ENCODE results near the gene DRGX.

DRGX gene

DNA sequence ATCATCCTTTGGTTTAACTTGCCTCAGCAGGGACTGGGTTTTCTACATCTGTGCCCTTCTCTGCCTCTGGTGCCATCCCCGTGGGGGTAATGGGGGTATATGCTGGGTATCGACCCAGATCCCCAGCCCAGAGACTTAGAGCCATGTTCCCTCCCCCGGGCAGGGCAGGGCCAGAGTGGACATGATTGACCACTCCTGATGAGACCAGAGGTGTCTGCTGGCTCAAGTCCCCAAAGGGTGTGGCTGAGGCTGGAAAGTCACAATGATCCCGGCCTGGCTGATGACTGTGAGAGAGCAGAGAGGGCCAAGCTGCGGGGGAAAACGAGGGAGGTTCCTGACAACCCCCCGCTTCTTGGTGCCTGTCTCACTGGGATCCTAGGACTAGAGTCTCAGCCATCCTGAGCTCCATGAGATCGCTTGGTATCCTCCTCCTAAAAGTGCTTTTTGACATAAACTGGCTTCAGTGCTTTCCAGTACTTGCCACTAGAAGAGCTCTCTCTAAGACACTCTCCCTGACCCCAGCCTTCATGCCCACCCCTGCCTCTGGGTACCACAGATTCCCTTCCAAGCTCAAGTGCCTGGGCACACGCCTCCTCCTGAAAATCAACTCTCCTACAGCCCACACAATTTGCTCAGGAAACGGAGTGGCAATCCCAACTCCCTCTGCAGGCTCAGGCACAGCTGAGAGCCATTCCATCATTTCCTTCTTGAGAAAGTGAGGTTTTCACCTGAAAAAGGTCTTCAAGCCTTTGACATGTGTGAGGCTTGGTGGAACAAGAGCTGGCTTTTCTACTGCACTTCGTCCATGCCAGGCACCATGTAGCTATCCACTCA, 33.9 kb downstream of the DRGX start:
- H2AFZ ChIP-seq (ENCODE audit: low read length), result no peak overlapping the region
- no peaks in the 10 kb centered on the region for H3K9me2 ChIP-seq (replicated peaks; ENCODE audit: insufficient read depth, low read length)
- H3K27me3 ChIP-seq (replicated peaks; ENCODE audit: insufficient read depth, low read length), result no peaks in the 10 kb centered on the region
- no peaks in the 10 kb centered on the region for H3K79me2 ChIP-seq (ENCODE audit: low read length)
- no peaks in the 10 kb centered on the region for H4K20me1 ChIP-seq (ENCODE audit: insufficient read depth, low read length)
- no peak overlapping the region for H3K4me2 ChIP-seq (ENCODE audit: low read depth, low read length)
- H3K9ac ChIP-seq (ENCODE audit: low read length), result no peak overlapping the region
- H3K4me1 ChIP-seq (ENCODE audit: low read length), result no peaks in the 10 kb centered on the region
- no peak overlapping the region for H3K4me3 ChIP-seq (ENCODE audit: low read length)
- H3F3A ChIP-seq (ENCODE audit: insufficient read depth, low read length), result no peaks in the 10 kb centered on the region
- H3K9me3 ChIP-seq (replicated peaks; ENCODE audit: insufficient read depth, low read length), result no peaks in the 10 kb centered on the region
- DNase-seq, result no peak
- no peak overlapping the region for H3K27ac ChIP-seq (ENCODE audit: low read length)
- no peaks in the 10 kb centered on the region for H3K36me3 ChIP-seq (replicated peaks; ENCODE audit: insufficient read depth, low read length)
- TF ChIP-seq, protein P1, sequence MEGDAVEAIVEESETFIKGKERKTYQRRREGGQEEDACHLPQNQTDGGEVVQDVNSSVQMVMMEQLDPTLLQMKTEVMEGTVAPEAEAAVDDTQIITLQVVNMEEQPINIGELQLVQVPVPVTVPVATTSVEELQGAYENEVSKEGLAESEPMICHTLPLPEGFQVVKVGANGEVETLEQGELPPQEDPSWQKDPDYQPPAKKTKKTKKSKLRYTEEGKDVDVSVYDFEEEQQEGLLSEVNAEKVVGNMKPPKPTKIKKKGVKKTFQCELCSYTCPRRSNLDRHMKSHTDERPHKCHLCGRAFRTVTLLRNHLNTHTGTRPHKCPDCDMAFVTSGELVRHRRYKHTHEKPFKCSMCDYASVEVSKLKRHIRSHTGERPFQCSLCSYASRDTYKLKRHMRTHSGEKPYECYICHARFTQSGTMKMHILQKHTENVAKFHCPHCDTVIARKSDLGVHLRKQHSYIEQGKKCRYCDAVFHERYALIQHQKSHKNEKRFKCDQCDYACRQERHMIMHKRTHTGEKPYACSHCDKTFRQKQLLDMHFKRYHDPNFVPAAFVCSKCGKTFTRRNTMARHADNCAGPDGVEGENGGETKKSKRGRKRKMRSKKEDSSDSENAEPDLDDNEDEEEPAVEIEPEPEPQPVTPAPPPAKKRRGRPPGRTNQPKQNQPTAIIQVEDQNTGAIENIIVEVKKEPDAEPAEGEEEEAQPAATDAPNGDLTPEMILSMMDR (IDR thresholded peaks at IDR 0.05; ENCODE audit: low read length), result no peak
- no peak for TF ChIP-seq EZH2phosphoT487 (IDR thresholded peaks at IDR 0.05; ENCODE audit: low read length)
- TF ChIP-seq EZH2 (optimal IDR thresholded peaks at IDR 0.05; ENCODE audit: low read depth, low read length), result no peak

DNA sequence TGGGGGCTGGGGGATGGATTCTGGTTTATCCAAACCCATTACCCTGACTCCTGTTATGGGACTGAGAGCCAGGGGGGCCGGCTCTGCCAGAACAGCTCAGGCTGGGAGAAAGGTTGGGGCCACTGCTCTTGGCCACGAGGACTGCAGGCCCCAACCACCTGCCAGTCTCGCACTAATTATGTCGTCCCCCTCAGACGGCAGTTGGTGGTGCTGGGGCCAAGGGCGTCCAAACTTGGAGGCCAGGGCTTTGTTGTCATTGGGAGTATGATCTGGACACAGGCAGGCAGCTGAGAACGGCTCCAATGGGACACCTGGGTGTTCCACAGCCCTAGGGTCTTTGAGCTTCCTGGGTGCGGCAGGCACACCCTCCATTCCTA, 34.7 kb downstream of the DRGX start:
- H3K4me2 ChIP-seq (ENCODE audit: low read depth, low read length), result no peak overlapping the region
- H3K9me2 ChIP-seq (replicated peaks; ENCODE audit: insufficient read depth, low read length), result no peaks in the 10 kb centered on the region

DNA sequence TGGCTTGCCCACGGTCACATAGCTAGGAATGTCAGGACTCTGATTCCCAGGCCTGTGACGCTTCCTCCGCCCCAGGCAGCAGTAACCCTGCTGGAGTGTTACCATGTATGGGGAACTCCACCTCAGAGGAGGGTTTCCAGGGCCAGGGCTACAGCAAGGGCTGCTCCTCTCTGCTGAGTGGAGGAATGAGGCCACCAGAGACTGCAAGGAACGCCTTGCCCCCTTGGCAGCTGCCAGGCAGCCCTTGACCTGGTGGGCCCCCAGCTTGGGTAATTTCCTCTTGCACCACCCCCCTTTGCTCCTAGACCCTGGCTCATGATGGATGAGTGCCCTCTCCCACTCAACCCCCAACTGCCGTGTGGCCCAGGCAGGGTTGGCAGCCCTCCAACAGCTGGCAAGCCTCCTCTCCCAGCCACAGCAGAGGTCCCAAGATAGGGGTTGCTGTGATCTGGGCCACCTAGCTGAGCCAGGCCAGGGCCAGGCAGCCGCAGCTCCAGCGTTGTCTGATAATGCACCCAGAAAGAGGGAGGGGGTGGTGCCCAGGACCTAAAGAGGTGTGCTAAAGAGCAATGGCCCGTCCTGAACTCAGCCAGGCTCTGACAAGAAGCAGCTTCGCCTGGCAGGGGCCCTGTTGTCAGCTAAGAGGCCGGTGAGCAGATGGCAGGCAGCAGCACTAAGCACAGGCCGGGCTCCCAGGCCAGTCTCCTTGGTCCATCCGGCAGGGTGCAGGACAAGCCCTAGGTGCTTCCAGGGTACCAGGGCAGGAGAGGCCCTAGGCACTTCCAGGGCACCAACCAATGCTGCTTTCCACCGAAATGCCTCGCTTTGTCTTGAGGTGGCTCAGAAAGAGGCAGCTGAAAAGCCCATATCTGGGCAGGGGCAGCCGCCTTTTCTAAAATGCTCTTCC, 35.4 kb downstream of the DRGX start:
- DNase-seq, result no peak
- no peaks in the 10 kb centered on the region for H3K9me2 ChIP-seq (replicated peaks; ENCODE audit: insufficient read depth, low read length)
- no peaks in the 10 kb centered on the region for H3K9me3 ChIP-seq (replicated peaks; ENCODE audit: insufficient read depth, low read length)
- no peaks in the 10 kb centered on the region for H3K79me2 ChIP-seq (ENCODE audit: low read length)
- H3K36me3 ChIP-seq (replicated peaks; ENCODE audit: insufficient read depth, low read length), result no peaks in the 10 kb centered on the region
- no peaks in the 10 kb centered on the region for H3K27me3 ChIP-seq (replicated peaks; ENCODE audit: insufficient read depth, low read length)
- no peak overlapping the region for H3K4me2 ChIP-seq (ENCODE audit: low read depth, low read length)
- no peaks in the 10 kb centered on the region for H3F3A ChIP-seq (ENCODE audit: insufficient read depth, low read length)
- TF ChIP-seq, protein P1 (IDR thresholded peaks at IDR 0.05; ENCODE audit: low read length), result no peak
- TF ChIP-seq EZH2phosphoT487 (IDR thresholded peaks at IDR 0.05; ENCODE audit: low read length) (no peak), EZH2 (optimal IDR thresholded peaks at IDR 0.05; ENCODE audit: low read depth, low read length) (no peak)
- H3K4me3 ChIP-seq (ENCODE audit: low read length), result no peak overlapping the region
- no peaks in the 10 kb centered on the region for H4K20me1 ChIP-seq (ENCODE audit: insufficient read depth, low read length)
- H3K9ac ChIP-seq (ENCODE audit: low read length), result no peak overlapping the region
- no peak overlapping the region for H3K27ac ChIP-seq (ENCODE audit: low read length)
- no peaks in the 10 kb centered on the region for H3K4me1 ChIP-seq (ENCODE audit: low read length)
- no peak overlapping the region for H2AFZ ChIP-seq (ENCODE audit: low read length)

More for the DNA sequence above, 34.7 kb downstream of the DRGX start:
- Histone ChIP-seq H3K27me3 (replicated peaks; ENCODE audit: insufficient read depth, low read length) (no peaks in the 10 kb centered on the region), H3K36me3 (replicated peaks; ENCODE audit: insufficient read depth, low read length) (no peaks in the 10 kb centered on the region), H3K9me3 (replicated peaks; ENCODE audit: insufficient read depth, low read length) (no peaks in the 10 kb centered on the region), H3K79me2 (ENCODE audit: low read length) (no peaks in the 10 kb centered on the region), H3K9ac (ENCODE audit: low read length) (no peak overlapping the region), H3K4me3 (ENCODE audit: low read length) (no peak overlapping the region), H4K20me1 (ENCODE audit: insufficient read depth, low read length) (no peaks in the 10 kb centered on the region), H3K4me1 (ENCODE audit: low read length) (no peaks in the 10 kb centered on the region), H3K27ac (ENCODE audit: low read length) (no peak overlapping the region), H2AFZ (ENCODE audit: low read length) (no peak overlapping the region), H3F3A (ENCODE audit: insufficient read depth, low read length) (no peaks in the 10 kb centered on the region)
- TF ChIP-seq, protein P1 (IDR thresholded peaks at IDR 0.05; ENCODE audit: low read length), result no peak
- TF ChIP-seq EZH2 (optimal IDR thresholded peaks at IDR 0.05; ENCODE audit: low read depth, low read length) (no peak), EZH2phosphoT487 (IDR thresholded peaks at IDR 0.05; ENCODE audit: low read length) (no peak)
- no peak for DNase-seq

All from MM.1S (cell line).